ENCODE results near the gene OPTC. TPM values are rescaled to one million over a fixed set of nuclear protein-coding genes. Genes with fewer than 3 reads are reported as not detected.

The OPTC gene
- total and polyA plus RNA-seq, 11 donors: not detected

DNA sequence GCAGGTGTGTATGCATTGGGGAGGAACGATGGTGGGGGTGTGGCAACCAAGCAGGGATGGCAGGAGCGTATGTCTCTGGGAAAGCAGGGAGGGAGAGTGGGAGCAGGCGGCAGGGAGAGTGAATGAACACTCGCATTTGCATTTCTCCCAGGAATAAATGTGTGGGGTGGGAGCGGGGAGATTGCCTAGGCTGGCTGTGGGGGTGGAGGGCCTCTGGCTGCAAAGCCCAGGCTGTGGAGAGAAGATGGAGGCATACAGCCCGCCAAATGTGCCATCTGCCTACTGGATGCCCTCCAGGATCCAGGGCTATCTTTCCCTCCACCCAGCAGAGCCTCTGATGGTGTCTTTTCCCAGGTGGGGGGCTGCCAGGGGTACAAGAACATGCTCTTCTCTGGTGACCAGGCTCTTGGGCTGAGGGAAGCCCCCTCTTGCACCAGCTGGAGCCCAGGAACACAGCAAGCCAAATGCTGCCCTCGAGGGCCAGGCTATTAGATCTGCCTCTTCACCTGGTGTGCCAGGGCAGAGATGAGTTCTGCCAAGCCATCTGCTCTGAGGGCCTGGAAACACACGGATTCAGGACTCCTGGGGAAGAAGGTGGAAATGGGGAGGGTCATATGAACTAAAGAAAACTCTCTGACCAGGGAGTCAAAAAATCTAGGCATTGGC, 1.7 kb upstream of the OPTC start:
- H3K36me3 ChIP-seq: no peaks in the 10 kb centered on the region
- TF ChIP-seq CTCF (IDR thresholded peaks at IDR 0.05) (no peak), POLR2A (IDR thresholded peaks at IDR 0.05) (no peak)
- ATAC-seq: no peak
- H3K27ac ChIP-seq: peak overlapping the region in 1 of 12 donors; percentile 41
- DNase-seq: no peak
- no peaks in the 10 kb centered on the region for H3K9me3 ChIP-seq
- no peaks in the 10 kb centered on the region for H3K27me3 ChIP-seq
- intact Hi-C loops (cut with DNase I): no loop called here
- peaks cover 0 to 15% (median 6%) of the 10 kb centered on the region in 12 donors for H3K4me1 ChIP-seq
- H3K4me3 ChIP-seq: no peak overlapping the region
- WGBS, 4 donors: 54 to 74% (median 62%) methylated on average over 7 to 8 of the region's 8 CpGs

GRCh38 chr1:203492748-203493130, 1.2 kb upstream of the OPTC start:
- no peaks in the 10 kb centered on the region for H3K9me3 ChIP-seq
- no peaks in the 10 kb centered on the region for H3K36me3 ChIP-seq
- H3K4me1 ChIP-seq: peaks cover 0 to 11% (median 4%) of the 10 kb centered on the region in 12 donors
- DNase-seq (no peak), ATAC-seq (no peak)
- no peak overlapping the region for H3K4me3 ChIP-seq
- H3K27me3 ChIP-seq: no peaks in the 10 kb centered on the region
- intact Hi-C loops (cut with DNase I): no loop called here
- H3K27ac ChIP-seq: no peak overlapping the region
- 85 to 92% (median 87%) methylated on average over 6 of the region's 6 CpGs for whole genome bisulfite sequencing, 4 donors
- no peak for TF ChIP-seq CTCF (IDR thresholded peaks at IDR 0.05)
- TF ChIP-seq POLR2A (IDR thresholded peaks at IDR 0.05): no peak

DNA sequence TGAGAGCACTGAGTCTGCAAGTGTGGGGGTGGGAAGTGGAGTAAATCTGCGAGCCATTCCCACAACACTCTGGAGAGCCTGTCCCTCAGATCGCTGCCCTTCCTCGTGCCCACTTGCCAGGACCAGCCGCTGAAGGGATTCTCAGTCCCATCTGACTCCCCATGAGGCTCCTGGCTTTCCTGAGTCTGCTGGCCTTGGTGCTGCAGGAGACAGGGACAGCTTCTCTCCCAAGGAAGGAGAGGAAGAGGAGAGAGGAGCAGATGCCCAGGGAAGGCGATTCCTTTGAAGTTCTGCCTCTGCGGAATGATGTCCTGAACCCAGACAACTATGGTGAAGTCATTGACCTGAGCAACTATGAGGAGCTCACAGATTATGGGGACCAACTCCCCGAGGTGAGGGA, 1.9 kb downstream of the OPTC start:
- TF ChIP-seq POLR2A (IDR thresholded peaks at IDR 0.05) (no peak), CTCF (IDR thresholded peaks at IDR 0.05) (no peak)
- intact Hi-C loops (cut with DNase I): no loop called here
- H3K27ac ChIP-seq: no peak overlapping the region
- no peaks in the 10 kb centered on the region for H3K27me3 ChIP-seq
- no peak overlapping the region for H3K4me3 ChIP-seq
- H3K9me3 ChIP-seq: no peaks in the 10 kb centered on the region
- WGBS, 4 donors: 75 to 83% (median 79%) methylated on average over 7 of the region's 7 CpGs
- H3K36me3 ChIP-seq: no peaks in the 10 kb centered on the region
- no peak for ATAC-seq
- DNase-seq: no peak
- H3K4me1 ChIP-seq: peaks cover 0 to 4% (median 0%) of the 10 kb centered on the region in 12 donors

DNA sequence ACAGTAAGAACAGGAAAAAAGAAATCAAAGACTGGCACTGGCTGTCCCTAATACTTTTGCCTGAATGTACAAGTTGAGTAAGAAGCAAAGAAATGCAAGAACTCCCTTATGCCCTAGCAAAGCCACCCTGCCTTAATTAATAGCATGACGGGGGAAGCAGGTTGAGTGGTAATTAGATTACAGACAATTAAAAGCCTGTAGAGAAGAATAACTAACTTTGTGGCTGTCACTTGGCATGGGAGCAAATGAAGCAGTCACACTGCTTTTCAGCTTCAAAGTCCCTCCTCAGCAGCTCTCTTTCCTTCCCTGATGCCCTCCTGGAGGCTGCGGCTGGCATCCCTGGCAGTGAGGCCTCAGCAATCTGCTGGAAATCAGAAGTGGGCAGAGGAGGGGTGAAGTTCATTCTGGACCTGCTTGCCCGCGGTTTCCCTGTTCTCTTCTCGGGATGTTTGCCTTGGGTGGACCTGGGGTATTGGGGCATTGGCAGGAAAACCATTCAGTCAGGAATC, 3.4 kb downstream of the OPTC start:
- DNase-seq (no peak), ATAC-seq (no peak)
- no peak for TF ChIP-seq CTCF (IDR thresholded peaks at IDR 0.05)
- Histone ChIP-seq H3K4me1 (no peaks in the 10 kb centered on the region), H3K9me3 (no peaks in the 10 kb centered on the region), H3K27me3 (no peaks in the 10 kb centered on the region), H3K27ac (no peak overlapping the region), H3K36me3 (no peaks in the 10 kb centered on the region), H3K4me3 (no peak overlapping the region)
- intact Hi-C loops (cut with DNase I): no loop called here
- WGBS, 4 donors: 74 to 97% (median 94%) methylated on average over 5 of the region's 5 CpGs

All from heart left ventricle (tissue), 16 donors.